Activated CD4-positive, alpha-beta memory T cell treated with anti-CD3 and anti-CD28 coated beads for 36 hours (primary cell): ENCODE data around the gene ZNF829. TPM values are rescaled to one million over a fixed set of nuclear protein-coding genes. Genes with fewer than 3 reads are reported as not detected.

Experiments
- CTCF ChIA-PET: fragments of 350-600 bp; sonication (Branson Sonifier 250); formaldehyde crosslinking; loops from one replicate; lab custom pipeline; 2021; ENCODE audit warnings: antibody characterized with exemption, inconsistent platforms; lab: Charles Lee
- POLR2A ChIA-PET: fragments of 350-600 bp; sonication (Branson Sonifier 250); formaldehyde crosslinking; loops from one replicate; lab custom pipeline; 2021; ENCODE audit warnings: antibody characterized with exemption; lab: Charles Lee
- DNase-seq: peaks from one replicate; pipeline ENCODE4 v3.0.0-alpha.2; 2020
- H3K27ac Mint-ChIP-seq: one replicate; pipeline ENCODE4 v1.8.0; 2021; ENCODE audit warnings: mixed read lengths
- H3K27me3 Mint-ChIP-seq: one replicate; pipeline ENCODE4 v1.8.0; 2021; ENCODE audit warnings: mixed read lengths
- H3K36me3 Mint-ChIP-seq: one replicate; pipeline ENCODE4 v1.8.0; 2021; ENCODE audit warnings: mixed read lengths
- H3K4me1 Mint-ChIP-seq: one replicate; pipeline ENCODE4 v1.8.0; 2021; ENCODE audit warnings: low read depth, mixed read lengths
- H3K4me3 Mint-ChIP-seq: one replicate; pipeline ENCODE4 v1.8.0; 2021; ENCODE audit warnings: mild to moderate bottlenecking, mixed read lengths
- H3K9me3 Mint-ChIP-seq: one replicate; pipeline ENCODE4 v1.8.0; 2021; ENCODE audit warnings: mixed read lengths
- intact Hi-C: fragments of 100-400 bp; cut with micrococcal nuclease; formaldehyde crosslinking; loops from one replicate; pipeline ENCODE4 v1.15.1; 2023
- total RNA-seq, 2 experiments: library from RNA; stranded (reverse); gene quantifications; one replicate each; pipeline ENCODE4 v1.2.3, GENCODE V29; 2021

The ZNF829 gene
- 1 to 10 TPM; 3.8 to 4.3 TPM for total RNA-seq

GRCh38 chr19:36915992-36916830 is at the start of gene ZNF829, which contains the start of gene ZNF568:
ZNF829 (minus strand) TSS chr19:36916291; CDS start chr19:36915167, 1,124 bp downstream.
ZNF568 (plus strand) TSS chr19:36916332; CDS start chr19:36922771, 6,439 bp downstream.
- no peaks in the 10 kb centered on the region for H3K27me3 Mint-ChIP-seq
- ChIA-PET CTCF (interaction anchor here (1.0 to 1.9 kb wide), 3 partner anchors 66 to 429 kb away, joined by 3 to 6 read pairs (median 3); partner anchors contain the start of gene ZNF345), POLR2A (interaction anchor here (0.6 to 1.0 kb wide), 2 partner anchors 8 to 66 kb away, joined by 4 read pairs; partner anchors contain the start of gene ZNF345)
- peak within 1 kb of the TSS; percentile 94 for H3K27ac Mint-ChIP-seq
- peaks cover 71% of the 10 kb centered on the region for H3K36me3 Mint-ChIP-seq
- H3K4me1 Mint-ChIP-seq: peaks cover 29% of the 10 kb centered on the region
- intact Hi-C loops: loop anchor here (1.0 to 5.0 kb wide), 13 partner anchors 66 to 701 kb away; partner anchors contain the start of genes ZNF146, ZNF260, ZNF345 and ZNF382
- H3K4me3 Mint-ChIP-seq: peak within 1 kb of the TSS; percentile 92
- H3K9me3 Mint-ChIP-seq: peaks cover 27% of the 10 kb centered on the region
- DNase-seq: peak; percentile 96

DNA sequence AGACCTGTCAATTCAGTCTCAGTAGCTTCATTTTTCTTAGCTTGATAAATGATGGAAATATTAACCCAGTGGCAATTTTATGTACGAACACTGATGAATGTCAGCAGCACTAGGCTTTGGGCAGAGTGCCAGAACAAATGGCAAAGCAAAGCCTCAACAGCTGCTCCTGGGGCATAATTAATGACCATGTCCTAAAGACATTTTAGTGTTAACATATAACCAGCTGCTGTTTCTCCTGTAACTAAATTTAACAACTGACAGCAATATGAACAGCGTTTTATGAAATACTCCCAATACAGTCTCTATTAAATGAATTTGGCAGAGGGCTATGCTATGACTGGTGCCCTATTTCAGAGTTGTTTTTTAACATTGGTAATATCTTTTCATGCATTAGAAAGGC is 47.2 kb upstream of the ZNF829 start:
- Mint-ChIP-seq H3K9me3 (peaks cover 42% of the 10 kb centered on the region), H3K4me3 (no peak overlapping the region), H3K36me3 (peaks cover 25% of the 10 kb centered on the region), H3K4me1 (no peaks in the 10 kb centered on the region), H3K27ac (no peak overlapping the region), H3K27me3 (no peaks in the 10 kb centered on the region)
- ChIA-PET POLR2A (no interaction called here), CTCF (no interaction called here)
- intact Hi-C loops: no loop called here
- no peak for DNase-seq

- H3K4me3 Mint-ChIP-seq: no peak overlapping the region
- peaks cover 27% of the 10 kb centered on the region for H3K36me3 Mint-ChIP-seq
- ChIA-PET POLR2A (no interaction called here), CTCF (no interaction called here)
- no peaks in the 10 kb centered on the region for H3K4me1 Mint-ChIP-seq
- DNase-seq: no peak
- H3K9me3 Mint-ChIP-seq: peaks cover 47% of the 10 kb centered on the region
- no peak overlapping the region for H3K27ac Mint-ChIP-seq
- intact Hi-C loops: no loop called here
- no peaks in the 10 kb centered on the region for H3K27me3 Mint-ChIP-seq
Measured at GRCh38 chr19:36962346-36962745, 46.3 kb upstream of the ZNF829 start.

GRCh38 chr19:36950335-36951119 is 34.4 kb upstream of the ZNF829 start:
- Mint-ChIP-seq H3K4me1 (no peaks in the 10 kb centered on the region), H3K9me3 (peaks cover 68% of the 10 kb centered on the region), H3K36me3 (peaks cover 68% of the 10 kb centered on the region), H3K4me3 (no peak overlapping the region), H3K27me3 (no peaks in the 10 kb centered on the region), H3K27ac (no peak overlapping the region)
- DNase-seq: no peak
- intact Hi-C loops: no loop called here
- ChIA-PET CTCF (interaction anchor here (0.6 kb wide), 1 partner anchor 622 kb away, joined by 3 read pairs; no protein-coding TSS in a partner anchor), POLR2A (no interaction called here)

DNA sequence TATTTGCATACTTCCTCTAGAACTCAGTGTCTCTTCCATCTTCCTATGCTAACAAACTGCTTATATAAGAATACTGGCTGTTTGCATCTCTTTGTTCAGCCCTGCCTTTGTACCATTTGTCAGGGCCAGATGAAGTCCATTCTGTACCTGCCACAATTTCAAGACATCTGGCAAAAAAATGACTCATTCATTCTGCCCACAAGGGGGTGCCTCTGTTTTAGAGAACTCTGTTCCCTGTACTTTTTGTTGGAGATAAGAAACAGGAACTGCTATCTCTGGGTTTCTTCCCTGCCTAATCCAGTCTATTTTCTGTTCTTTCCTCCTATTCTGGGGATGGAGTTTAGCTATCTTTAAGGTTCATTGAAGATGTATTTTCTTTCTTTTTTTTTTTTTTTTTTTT is 23.1 kb upstream of the ZNF829 start:
- POLR2A ChIA-PET: no interaction called here

DNA sequence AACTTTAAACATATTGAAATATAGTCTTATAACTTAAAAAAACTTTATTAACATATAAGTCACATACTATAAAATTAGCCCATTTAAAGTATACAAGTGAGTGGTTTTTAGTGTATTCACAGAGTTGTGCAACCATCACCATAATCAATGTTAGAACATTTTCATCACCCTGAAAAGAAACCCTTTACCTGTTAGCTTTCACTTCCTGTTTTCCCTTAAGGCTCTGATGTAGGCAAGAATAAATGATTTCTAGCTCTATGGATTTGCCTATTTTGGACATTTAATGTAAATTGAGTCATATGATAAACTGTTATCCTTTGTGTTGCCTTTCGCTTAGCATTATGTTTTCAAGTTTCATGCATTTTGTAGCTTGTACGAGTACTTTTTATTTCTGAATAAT is 15.6 kb upstream of the ZNF829 start:
- intact Hi-C loops: no loop called here
- no peaks in the 10 kb centered on the region for H3K4me1 Mint-ChIP-seq
- H3K4me3 Mint-ChIP-seq: no peak overlapping the region
- H3K9me3 Mint-ChIP-seq: peaks cover 58% of the 10 kb centered on the region
- POLR2A ChIA-PET: no interaction called here
- H3K27ac Mint-ChIP-seq: no peak overlapping the region
- DNase-seq: no peak
- H3K36me3 Mint-ChIP-seq: peaks cover 77% of the 10 kb centered on the region
- CTCF ChIA-PET: no interaction called here
- no peaks in the 10 kb centered on the region for H3K27me3 Mint-ChIP-seq

More for the DNA sequence above, 23.1 kb upstream of the ZNF829 start:
- H3K27me3 Mint-ChIP-seq: no peaks in the 10 kb centered on the region
- H3K4me1 Mint-ChIP-seq: no peaks in the 10 kb centered on the region
- peaks cover 87% of the 10 kb centered on the region for H3K36me3 Mint-ChIP-seq
- no peak for DNase-seq
- H3K4me3 Mint-ChIP-seq: no peak overlapping the region
- intact Hi-C loops: no loop called here
- H3K9me3 Mint-ChIP-seq: peaks cover 58% of the 10 kb centered on the region
- CTCF ChIA-PET: no interaction called here
- no peak overlapping the region for H3K27ac Mint-ChIP-seq

GRCh38 chr19:36918090-36918489 is 2.0 kb upstream of the ZNF829 start:
- Mint-ChIP-seq H3K27ac (no peak overlapping the region), H3K9me3 (peaks cover 31% of the 10 kb centered on the region), H3K4me1 (peaks cover 29% of the 10 kb centered on the region), H3K36me3 (peaks cover 68% of the 10 kb centered on the region), H3K4me3 (no peak overlapping the region), H3K27me3 (no peaks in the 10 kb centered on the region)
- no peak for DNase-seq
- ChIA-PET CTCF (no interaction called here), POLR2A (no interaction called here)
- intact Hi-C loops: loop anchor here (5.0 kb wide), 2 partner anchors 81 to 231 kb away; partner anchors contain the start of genes ZNF567 and ZNF790

- H3K4me1 Mint-ChIP-seq: peaks cover 29% of the 10 kb centered on the region
- peak overlapping the region; percentile 92 for H3K4me3 Mint-ChIP-seq
- no peak for DNase-seq
- no peaks in the 10 kb centered on the region for H3K27me3 Mint-ChIP-seq
- POLR2A ChIA-PET: interaction anchor here (0.6 kb wide), 1 partner anchor 9 kb away, joined by 4 read pairs; no protein-coding TSS in a partner anchor
- peak overlapping the region; percentile 94 for H3K27ac Mint-ChIP-seq
- peaks cover 69% of the 10 kb centered on the region for H3K36me3 Mint-ChIP-seq
- intact Hi-C loops: loop anchor here (1.0 to 5.0 kb wide), 13 partner anchors 67 to 702 kb away; partner anchors contain the start of genes ZNF146, ZNF260, ZNF345 and ZNF382
- CTCF ChIA-PET: interaction anchor here (1.0 to 1.9 kb wide), 3 partner anchors 67 to 430 kb away, joined by 3 to 6 read pairs (median 3); partner anchors contain the start of gene ZNF345
- peaks cover 26% of the 10 kb centered on the region for H3K9me3 Mint-ChIP-seq
Measured at GRCh38 chr19:36916991-36917390, 900 bp upstream of the ZNF829 start.

GRCh38 chr19:36898422-36898821 is 17.7 kb downstream of the ZNF829 start:
- POLR2A ChIA-PET: no interaction called here
- CTCF ChIA-PET: no interaction called here
- DNase-seq: no peak
- peaks cover 86% of the 10 kb centered on the region for H3K36me3 Mint-ChIP-seq
- H3K27me3 Mint-ChIP-seq: no peaks in the 10 kb centered on the region
- no peak overlapping the region for H3K27ac Mint-ChIP-seq
- peaks cover 76% of the 10 kb centered on the region for H3K9me3 Mint-ChIP-seq
- intact Hi-C loops: no loop called here
- no peaks in the 10 kb centered on the region for H3K4me1 Mint-ChIP-seq
- H3K4me3 Mint-ChIP-seq: no peak overlapping the region

DNA sequence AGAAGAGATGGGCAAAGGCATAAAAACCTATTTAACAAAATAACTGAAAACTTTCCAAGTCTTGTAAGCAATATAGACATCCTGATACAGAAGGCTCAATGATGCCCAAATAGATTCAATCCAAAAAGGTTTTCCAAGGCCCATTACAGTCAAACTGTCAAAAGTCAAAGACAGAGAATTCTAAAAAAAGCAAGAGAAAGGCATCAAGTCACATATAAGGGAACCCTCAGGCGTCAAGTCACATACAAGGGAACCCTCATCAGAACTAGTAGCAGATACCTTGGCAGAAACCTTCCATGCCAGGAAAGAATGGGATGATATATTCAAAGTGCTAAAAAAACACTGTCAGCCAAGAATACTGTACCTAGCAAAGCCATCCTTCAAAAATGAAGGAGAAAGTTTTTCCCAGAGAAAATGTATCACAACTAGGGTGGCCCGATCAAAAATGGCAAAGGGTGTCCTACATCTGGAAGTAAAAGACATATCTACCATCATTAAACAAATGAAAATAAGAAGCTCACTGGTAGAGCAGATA is 21.2 kb downstream of the ZNF829 start:
- DNase-seq: no peak
- POLR2A ChIA-PET: no interaction called here
- CTCF ChIA-PET: no interaction called here
- H3K4me3 Mint-ChIP-seq: no peak overlapping the region
- H3K27ac Mint-ChIP-seq: no peak overlapping the region
- peaks cover 88% of the 10 kb centered on the region for H3K36me3 Mint-ChIP-seq
- intact Hi-C loops: no loop called here
- no peaks in the 10 kb centered on the region for H3K4me1 Mint-ChIP-seq
- no peaks in the 10 kb centered on the region for H3K27me3 Mint-ChIP-seq
- H3K9me3 Mint-ChIP-seq: peaks cover 87% of the 10 kb centered on the region

GRCh38 chr19:36891768-36892357 is 24.2 kb downstream of the ZNF829 start:
- H3K36me3 Mint-ChIP-seq: peaks cover 81% of the 10 kb centered on the region
- H3K27me3 Mint-ChIP-seq: no peaks in the 10 kb centered on the region
- no peaks in the 10 kb centered on the region for H3K4me1 Mint-ChIP-seq
- ChIA-PET CTCF (no interaction called here), POLR2A (no interaction called here)
- no peak for DNase-seq
- H3K9me3 Mint-ChIP-seq: peaks cover 88% of the 10 kb centered on the region
- intact Hi-C loops: no loop called here
- H3K27ac Mint-ChIP-seq: no peak overlapping the region
- H3K4me3 Mint-ChIP-seq: no peak overlapping the region
